KMS-11 (cell line): ENCODE results near the gene ADCY6.

ENCODE experiments used
- H2AFZ ChIP-seq: fragments of 200-600 bp; sonication (generic); 2 replicates; pipeline ENCODE4 v1.6.1; 2016; ENCODE audit warnings: antibody characterized with exemption, mixed run types, low read depth
- H3K27ac ChIP-seq: fragments of 200-600 bp; sonication (generic); 2 replicates; pipeline ENCODE4 v1.6.1; 2016; ENCODE audit warnings: mild to moderate bottlenecking, mixed run types
- H3K27me3 ChIP-seq: fragments of 200-600 bp; sonication (generic); 2 replicates; pipeline ENCODE4 v1.6.1; 2017; ENCODE audit warnings: mild to moderate bottlenecking, low read depth, mixed run types, moderate library complexity; ENCODE audit not compliant: insufficient read depth
- H3K36me3 ChIP-seq: fragments of 200-600 bp; sonication (generic); 2 replicates; pipeline ENCODE4 v1.6.1; 2017; ENCODE audit warnings: mild to moderate bottlenecking, mixed run types; ENCODE audit not compliant: insufficient read depth
- H3K4me1 ChIP-seq: fragments of 200-600 bp; sonication (generic); 2 replicates; pipeline ENCODE4 v1.6.1; 2016; ENCODE audit warnings: mild to moderate bottlenecking, low read depth, mixed run types; ENCODE audit not compliant: poor library complexity, severe bottlenecking
- H3K4me2 ChIP-seq: fragments of 200-600 bp; sonication (generic); 2 replicates; pipeline ENCODE4 v1.7.0; 2016; ENCODE audit warnings: mild to moderate bottlenecking, mixed run types
- H3K4me3 ChIP-seq: fragments of 200-600 bp; sonication (generic); IDR thresholded peaks from 2 replicates; pipeline ENCODE4 v1.6.1; 2017; ENCODE audit warnings: low read depth, low read length, mixed read lengths; ENCODE audit not compliant: insufficient read depth
- H3K79me2 ChIP-seq: fragments of 200-600 bp; sonication (generic); 2 replicates; pipeline ENCODE4 v1.6.1; 2016; ENCODE audit warnings: low read depth, mixed run types; ENCODE audit not compliant: insufficient read depth
- H3K9ac ChIP-seq: fragments of 200-600 bp; sonication (generic); 2 replicates; pipeline ENCODE4 v1.6.1; 2016; ENCODE audit warnings: mild to moderate bottlenecking, mixed run types
- H4K20me1 ChIP-seq: fragments of 200-600 bp; sonication (generic); 2 replicates; pipeline ENCODE4 v1.6.1; 2016; ENCODE audit warnings: mild to moderate bottlenecking, mixed run types; ENCODE audit not compliant: insufficient read depth
- CTCF ChIP-seq: fragments of 200-600 bp; sonication (generic); conservative IDR thresholded peaks from 2 replicates; pipeline ENCODE4 v1.6.1; 2017; ENCODE audit warnings: low read depth, mild to moderate bottlenecking, antibody characterized with exemption, low read length, moderate library complexity, mixed read lengths

Gene ADCY6

GRCh38 chr12:48783432-48783831 is 5.5 kb downstream of the ADCY6 start:
- Histone ChIP-seq H3K27me3 (no peaks in the 10 kb centered on the region), H3K4me1 (peaks cover 4% of the 10 kb centered on the region), H3K27ac (no peak overlapping the region), H3K79me2 (no peaks in the 10 kb centered on the region), H4K20me1 (no peaks in the 10 kb centered on the region), H3K4me3 (no peak overlapping the region), H3K36me3 (no peaks in the 10 kb centered on the region), H3K9ac (no peak overlapping the region), H2AFZ (no peak overlapping the region), H3K4me2 (no peak overlapping the region)
- no peak for TF ChIP-seq CTCF

GRCh38 chr12:48782457-48783395 is 6.2 kb downstream of the ADCY6 start:
- no peak for TF ChIP-seq CTCF
- H2AFZ ChIP-seq, result no peak overlapping the region
- no peaks in the 10 kb centered on the region for H3K79me2 ChIP-seq
- H3K9ac ChIP-seq, result no peak overlapping the region
- no peaks in the 10 kb centered on the region for H3K27me3 ChIP-seq
- no peaks in the 10 kb centered on the region for H3K4me1 ChIP-seq
- H4K20me1 ChIP-seq, result no peaks in the 10 kb centered on the region
- no peak overlapping the region for H3K4me2 ChIP-seq
- H3K4me3 ChIP-seq, result no peak overlapping the region
- H3K27ac ChIP-seq, result no peak overlapping the region
- no peaks in the 10 kb centered on the region for H3K36me3 ChIP-seq

GRCh38 chr12:48781750-48782456 is 7.0 kb downstream of the ADCY6 start:
- Histone ChIP-seq H3K4me3 (no peak overlapping the region), H2AFZ (no peak overlapping the region), H3K27me3 (no peaks in the 10 kb centered on the region), H3K36me3 (no peaks in the 10 kb centered on the region), H3K79me2 (no peaks in the 10 kb centered on the region), H3K4me2 (no peak overlapping the region), H4K20me1 (no peaks in the 10 kb centered on the region), H3K9ac (no peak overlapping the region), H3K4me1 (no peaks in the 10 kb centered on the region), H3K27ac (no peak overlapping the region)
- no peak for TF ChIP-seq CTCF

- TF ChIP-seq CTCF, result no peak
- Histone ChIP-seq H3K4me2 (no peak overlapping the region), H3K27ac (no peak overlapping the region), H2AFZ (no peak overlapping the region), H3K27me3 (no peaks in the 10 kb centered on the region), H3K9ac (no peak overlapping the region), H3K79me2 (no peaks in the 10 kb centered on the region), H3K4me1 (no peaks in the 10 kb centered on the region), H3K4me3 (no peak overlapping the region), H3K36me3 (no peaks in the 10 kb centered on the region), H4K20me1 (no peaks in the 10 kb centered on the region)
Measured at GRCh38 chr12:48780381-48781025, 8.4 kb downstream of the ADCY6 start.
